PC-9 (cell line): ENCODE measurements around the gene TSEN15. TPM values are rescaled to one million over a fixed set of nuclear protein-coding genes. Genes with fewer than 3 reads are reported as not detected.
"Not testable (repeated sequence)": the region's sequence is repeated elsewhere in the genome, so short reads cannot be mapped to it uniquely, and the experiment has no call there.

Experiments used
- BruUV-seq: library from RNA; stranded (reverse); fragments of 400-500 nt; replicated peaks from 2 replicates; lab custom pipeline; 2021; lab: Mats Ljungman, UMichigan
- CTCF ChIA-PET: fragments of 300-600 bp; sonication (Branson Sonifier 250); formaldehyde crosslinking; loops from one replicate; lab custom pipeline; 2022; ENCODE audit warnings: antibody characterized with exemption; lab: Charles Lee
- POLR2A ChIA-PET: fragments of 300-600 bp; sonication (Branson Sonifier 250); formaldehyde crosslinking; loops from one replicate; lab custom pipeline; 2022; ENCODE audit warnings: antibody characterized with exemption; ENCODE audit not compliant: unreplicated experiment; lab: Charles Lee
- DNase-seq, 2 experiments: peaks; one replicate each; pipeline versions ENCODE4 v3.0.0 to v3.0.0-alpha.2; 2015 to 2022; ENCODE audit warnings: mixed read lengths in 1 of 2
- H2AFZ ChIP-seq: fragments of 200-600 bp; sonication (generic); 2 replicates; pipeline ENCODE4 v1.8.1; 2017; ENCODE audit warnings: antibody characterized with exemption
- H3F3A ChIP-seq: fragments of 200-600 bp; sonication (generic); 2 replicates; pipeline ENCODE4 v1.8.1; 2017; ENCODE audit warnings: antibody characterized with exemption, mild to moderate bottlenecking, low read depth; ENCODE audit not compliant: insufficient read depth
- H3K27ac ChIP-seq: fragments of 200-600 bp; sonication (generic); 2 replicates; pipeline ENCODE4 v1.6.1; 2016; ENCODE audit warnings: mixed run types
- H3K27me3 ChIP-seq: fragments of 200-600 bp; sonication (generic); 2 replicates; pipeline ENCODE4 v1.6.1; 2016; ENCODE audit warnings: low read depth, mixed run types; ENCODE audit not compliant: insufficient read depth
- H3K36me3 ChIP-seq: fragments of 200-600 bp; sonication (generic); 2 replicates; pipeline ENCODE4 v1.6.1; 2016; ENCODE audit warnings: low read depth, mixed run types
- H3K4me1 ChIP-seq: fragments of 200-600 bp; sonication (generic); replicated peaks from 2 replicates; pipeline ENCODE4 v1.6.1; 2016; ENCODE audit warnings: mixed run types; ENCODE audit not compliant: insufficient read depth
- H3K4me2 ChIP-seq: fragments of 200-600 bp; sonication (generic); 2 replicates; pipeline ENCODE4 v1.6.1; 2017; ENCODE audit warnings: mixed run types
- H3K4me3 ChIP-seq: fragments of 200-600 bp; sonication (generic); 2 replicates; pipeline ENCODE4 v1.6.1; 2016; ENCODE audit warnings: mixed run types
- H3K79me2 ChIP-seq: fragments of 200-600 bp; sonication (generic); 2 replicates; pipeline ENCODE4 v1.6.1; 2017; ENCODE audit warnings: low read depth, mixed run types
- H3K9me2 ChIP-seq: fragments of 200-600 bp; sonication (generic); 2 replicates; pipeline ENCODE4 v1.8.1; 2017; ENCODE audit warnings: mild to moderate bottlenecking; ENCODE audit not compliant: insufficient read depth
- H3K9me3 ChIP-seq: fragments of 200-600 bp; sonication (generic); 2 replicates; pipeline ENCODE4 v1.8.1; 2016; ENCODE audit warnings: low read depth; ENCODE audit not compliant: insufficient read depth
- H4K20me1 ChIP-seq: fragments of 200-600 bp; sonication (generic); 2 replicates; pipeline ENCODE4 v1.8.1; 2017; ENCODE audit not compliant: insufficient read depth
- EZH2 ChIP-seq: fragments of 200-600 bp; sonication (generic); IDR thresholded peaks from 2 replicates; pipeline ENCODE4 v1.8.0; 2017; ENCODE audit warnings: antibody characterized with exemption, low read depth
- intact Hi-C: fragments of 100-400 bp; cut with micrococcal nuclease; formaldehyde crosslinking; loops from one replicate; pipeline ENCODE4 v1.10.0; 2022; ENCODE audit not compliant: unreplicated experiment
- total RNA-seq: library from RNA; stranded (reverse); gene quantifications from 2 replicates; pipeline ENCODE4 v1.2.3, GENCODE V29; 2021
- TF ChIP-seq, protein P1 (sequence below): fragments of 200-600 bp; sonication (generic); conservative IDR thresholded peaks from 2 replicates; pipeline ENCODE4 v1.6.1; 2017; ENCODE audit warnings: mixed run types, antibody characterized with exemption, mild to moderate bottlenecking, moderate library complexity

The TSEN15 gene
- total RNA-seq, 1 experiment from 2014 or later: 46.0 TPM

DNA sequence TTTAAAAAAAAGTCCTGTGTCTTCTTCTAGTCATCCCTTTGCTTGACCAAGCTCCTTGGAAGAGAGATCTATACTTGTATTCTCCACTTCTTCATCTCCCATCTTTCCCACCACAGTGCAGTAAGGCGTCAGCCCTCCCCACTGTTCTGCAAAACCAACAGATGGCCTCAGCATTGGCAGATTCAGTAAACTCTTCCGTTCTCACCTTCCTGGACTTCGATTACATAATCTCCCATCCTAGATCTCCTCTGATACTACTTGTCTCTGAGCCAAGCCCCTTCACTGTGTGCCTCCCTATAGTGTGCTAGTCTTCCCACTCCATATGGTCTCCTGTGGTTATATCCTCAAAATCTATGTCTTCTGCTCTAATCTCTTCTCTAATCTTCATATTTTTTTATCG is 12.4 kb upstream of the TSEN15 start:
- POLR2A ChIA-PET: interaction anchor here (0.6 to 0.7 kb wide), 2 partner anchors 68 to 603 kb away, joined by 3 read pairs; no protein-coding TSS in a partner anchor
- Histone ChIP-seq H4K20me1 (no peaks in the 10 kb centered on the region; the same call in 1 of the 2 replicates), H3K9me3 (no peaks in the 10 kb centered on the region), H3K9me2 (no peaks in the 10 kb centered on the region), H3K4me2 (no peak overlapping the region), H3K4me1 (no peaks in the 10 kb centered on the region), H3F3A (no peaks in the 10 kb centered on the region), H3K36me3 (no peaks in the 10 kb centered on the region), H3K79me2 (no peaks in the 10 kb centered on the region), H3K27ac (no peak overlapping the region), H2AFZ (no peak overlapping the region), H3K27me3 (peaks cover 16% of the 10 kb centered on the region; the same call in 1 of the 2 replicates), H3K4me3 (no peak overlapping the region)
- BruUV-seq: no TSS peak
- intact Hi-C loops: no loop called here
- TF ChIP-seq EZH2: no peak
- TF ChIP-seq, protein P1, sequence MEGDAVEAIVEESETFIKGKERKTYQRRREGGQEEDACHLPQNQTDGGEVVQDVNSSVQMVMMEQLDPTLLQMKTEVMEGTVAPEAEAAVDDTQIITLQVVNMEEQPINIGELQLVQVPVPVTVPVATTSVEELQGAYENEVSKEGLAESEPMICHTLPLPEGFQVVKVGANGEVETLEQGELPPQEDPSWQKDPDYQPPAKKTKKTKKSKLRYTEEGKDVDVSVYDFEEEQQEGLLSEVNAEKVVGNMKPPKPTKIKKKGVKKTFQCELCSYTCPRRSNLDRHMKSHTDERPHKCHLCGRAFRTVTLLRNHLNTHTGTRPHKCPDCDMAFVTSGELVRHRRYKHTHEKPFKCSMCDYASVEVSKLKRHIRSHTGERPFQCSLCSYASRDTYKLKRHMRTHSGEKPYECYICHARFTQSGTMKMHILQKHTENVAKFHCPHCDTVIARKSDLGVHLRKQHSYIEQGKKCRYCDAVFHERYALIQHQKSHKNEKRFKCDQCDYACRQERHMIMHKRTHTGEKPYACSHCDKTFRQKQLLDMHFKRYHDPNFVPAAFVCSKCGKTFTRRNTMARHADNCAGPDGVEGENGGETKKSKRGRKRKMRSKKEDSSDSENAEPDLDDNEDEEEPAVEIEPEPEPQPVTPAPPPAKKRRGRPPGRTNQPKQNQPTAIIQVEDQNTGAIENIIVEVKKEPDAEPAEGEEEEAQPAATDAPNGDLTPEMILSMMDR: no peak
- DNase-seq: no peak
- CTCF ChIA-PET: no interaction called here

DNA sequence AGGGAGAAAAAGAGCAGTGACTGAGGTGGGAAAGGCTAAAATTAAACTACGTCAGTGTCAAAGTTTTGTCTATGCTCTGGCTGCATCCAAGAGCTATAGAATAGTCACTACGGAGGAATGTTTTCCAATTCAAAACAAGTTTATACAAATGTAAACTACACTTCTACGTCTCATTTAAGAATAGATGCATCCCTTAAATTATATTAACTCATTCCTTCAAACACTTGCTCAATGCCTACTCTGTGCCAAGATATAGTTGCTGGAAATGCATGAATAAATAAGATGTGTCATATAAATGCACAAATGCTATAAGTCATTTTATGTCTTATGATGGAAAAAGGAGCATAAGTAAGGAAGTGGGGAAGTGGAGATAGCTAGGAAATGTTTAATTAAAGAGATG is 9.8 kb upstream of the TSEN15 start:
- H3K9me3 ChIP-seq: no peaks in the 10 kb centered on the region
- no peaks in the 10 kb centered on the region for H3F3A ChIP-seq
- H3K79me2 ChIP-seq: no peaks in the 10 kb centered on the region
- H2AFZ ChIP-seq: no peak overlapping the region
- intact Hi-C loops: no loop called here
- no peak overlapping the region for H3K4me2 ChIP-seq
- H4K20me1 ChIP-seq: no peaks in the 10 kb centered on the region
- no peak overlapping the region for H3K27ac ChIP-seq
- no peaks in the 10 kb centered on the region for H3K9me2 ChIP-seq
- no peak for DNase-seq
- ChIA-PET POLR2A (no interaction called here), CTCF (no interaction called here)
- no peaks in the 10 kb centered on the region for H3K4me1 ChIP-seq
- BruUV-seq: no TSS peak
- peaks cover 9% of the 10 kb centered on the region; the same call in 1 of the 2 replicates for H3K27me3 ChIP-seq
- no peak overlapping the region for H3K4me3 ChIP-seq
- TF ChIP-seq EZH2: no peak
- TF ChIP-seq, protein P1: no peak
- H3K36me3 ChIP-seq: no peaks in the 10 kb centered on the region

DNA sequence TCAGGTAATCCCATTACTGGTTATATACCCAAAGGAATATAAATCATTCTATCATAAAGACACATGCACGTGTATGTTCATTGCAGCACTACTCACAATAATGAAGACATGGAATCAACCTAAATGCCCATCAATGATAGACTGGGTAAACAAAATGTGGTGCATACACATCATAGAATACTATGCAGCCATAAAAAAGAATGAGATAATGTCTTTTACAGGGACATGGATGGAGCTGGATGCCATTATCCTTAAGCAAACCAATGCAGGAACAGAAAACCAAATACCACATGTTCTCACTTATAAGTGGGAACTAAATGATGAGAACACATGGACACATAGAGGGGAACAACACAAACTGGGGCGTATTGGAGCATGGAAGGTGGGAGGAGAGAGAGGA is 8.2 kb upstream of the TSEN15 start:
- DNase-seq, H3K9me3 ChIP-seq, H3K4me1 ChIP-seq, H3F3A ChIP-seq, H3K4me2 ChIP-seq, intact Hi-C loops, H4K20me1 ChIP-seq, H3K27me3 ChIP-seq, BruUV-seq, H3K36me3 ChIP-seq, POLR2A ChIA-PET, H3K4me3 ChIP-seq, H3K27ac ChIP-seq, H2AFZ ChIP-seq, CTCF ChIA-PET, H3K79me2 ChIP-seq, H3K9me2 ChIP-seq: not testable (repeated sequence)
